ENCODE measurements around the gene BDNF. TPM values are rescaled to one million over a fixed set of nuclear protein-coding genes. Genes with fewer than 3 reads are reported as not detected.

Gene BDNF
- total RNA-seq, 1 donor from 2014 or later: 4.5 TPM

- DNase-seq (ENCODE audit: low read depth): no peak
Measured at GRCh38 chr11:27605422-27605821, 94.8 kb downstream of the BDNF start.

Other genes starting within 250 kb of the BDNF start
- 17.3 and 17.7 TPM in 2 replicates for gene LGR4, start 227.7 kb downstream of the BDNF start, total RNA-seq
- 30.8 and 53.0 TPM in 2 replicates for gene LIN7C, start 193.7 kb downstream of the BDNF start, total RNA-seq